Measurements from ENCODE around the gene HRC. TPM values are rescaled to one million over a fixed set of nuclear protein-coding genes. Genes with fewer than 3 reads are reported as not detected.
A peak's percentile ranks its signal among the peaks of the same experiment; 100 is the strongest.
"Not testable (repeated sequence)": the region's sequence is repeated elsewhere in the genome, so short reads cannot be mapped to it uniquely, and the experiment has no call there.

HRC gene
- total RNA-seq, 2 experiments from 2014 or later = not detected

GRCh38 chr19:49125025-49125731 is 30.0 kb downstream of the HRC start:
- no peak for DNase-seq
- Mint-ChIP-seq H3K27ac (no peak overlapping the region), H3K36me3 (no peaks in the 10 kb centered on the region), H3K4me1 (peaks cover 17% of the 10 kb centered on the region), H3K4me3 (no peak overlapping the region), H3K27me3 (peaks cover 20% of the 10 kb centered on the region), H3K9me3 (ENCODE audit: low read depth) (no peaks in the 10 kb centered on the region)
- CTCF ChIA-PET = interaction anchor here (1.8 kb wide), 1 partner anchor 11 kb away, joined by 9 read pairs; the partner anchor contains the start of gene LIN7B
- ATAC-seq = no peak

GRCh38 chr19:49123285-49123684 is 31.9 kb downstream of the HRC start:
- H3K27me3 Mint-ChIP-seq = peaks cover 23% of the 10 kb centered on the region
- CTCF ChIA-PET = interaction anchor here (0.6 to 1.2 kb wide), 2 partner anchors 9 to 25 kb away, joined by 3 to 4 read pairs; partner anchors contain the start of gene LIN7B
- H3K4me1 Mint-ChIP-seq = peaks cover 15% of the 10 kb centered on the region
- H3K9me3 Mint-ChIP-seq (ENCODE audit: low read depth); DNase-seq; ATAC-seq; H3K36me3 Mint-ChIP-seq; H3K4me3 Mint-ChIP-seq; H3K27ac Mint-ChIP-seq: not testable (repeated sequence)

- CTCF ChIA-PET = interaction anchor here (0.7 kb wide), 1 partner anchor 24 kb away, joined by 4 read pairs; no protein-coding TSS in a partner anchor
- not testable (repeated sequence) for ATAC-seq; H3K9me3 Mint-ChIP-seq (ENCODE audit: low read depth); H3K27ac Mint-ChIP-seq; H3K4me3 Mint-ChIP-seq; DNase-seq; H3K36me3 Mint-ChIP-seq
- Mint-ChIP-seq H3K4me1 (peaks cover 21% of the 10 kb centered on the region), H3K27me3 (peaks cover 23% of the 10 kb centered on the region)
Measured at GRCh38 chr19:49121841-49122240, 33.4 kb downstream of the HRC start.

GRCh38 chr19:49120868-49121267 is 34.3 kb downstream of the HRC start:
- H3K27ac Mint-ChIP-seq = no peak overlapping the region
- peak overlapping the region; percentile 7 for H3K4me3 Mint-ChIP-seq

DNA sequence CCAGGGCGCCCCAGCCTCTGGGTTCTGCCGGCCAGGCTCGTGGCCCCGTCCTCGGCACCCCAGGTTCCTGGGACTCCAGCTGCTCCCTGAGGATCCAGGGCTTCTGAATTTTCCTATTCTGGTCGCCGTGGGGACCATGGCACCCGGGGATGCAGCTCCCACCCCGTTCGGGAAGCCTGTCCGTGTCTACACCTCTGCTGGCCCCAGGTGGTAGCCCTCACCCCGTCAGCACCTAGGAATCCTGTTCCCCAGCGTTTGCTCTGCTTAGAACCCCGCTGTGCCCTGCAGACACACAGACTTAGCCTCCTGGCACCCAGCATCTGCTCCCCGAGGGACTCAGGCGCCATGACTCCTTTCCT is 34.9 kb downstream of the HRC start:
- no peak overlapping the region for H3K27ac Mint-ChIP-seq
- CTCF ChIA-PET = interaction anchor here (0.6 to 1.8 kb wide), 5 partner anchors 9 to 78 kb away, joined by 3 to 5 read pairs (median 4); no protein-coding TSS in a partner anchor
- H3K4me1 Mint-ChIP-seq = peaks cover 21% of the 10 kb centered on the region
- H3K27me3 Mint-ChIP-seq = peaks cover 23% of the 10 kb centered on the region
- ATAC-seq = no peak
- H3K36me3 Mint-ChIP-seq = no peaks in the 10 kb centered on the region
- peak overlapping the region; percentile 7 for H3K4me3 Mint-ChIP-seq
- no peaks in the 10 kb centered on the region for H3K9me3 Mint-ChIP-seq (ENCODE audit: low read depth)
- no peak for DNase-seq

More at GRCh38 chr19:49120868-49121267, 34.3 kb downstream of the HRC start:
- H3K27me3 Mint-ChIP-seq = peaks cover 23% of the 10 kb centered on the region
- peaks cover 21% of the 10 kb centered on the region for H3K4me1 Mint-ChIP-seq
- no peaks in the 10 kb centered on the region for H3K9me3 Mint-ChIP-seq (ENCODE audit: low read depth)
- ATAC-seq (no peak), DNase-seq (no peak)
- H3K36me3 Mint-ChIP-seq = no peaks in the 10 kb centered on the region
- CTCF ChIA-PET = interaction anchor here (1.8 kb wide), 1 partner anchor 78 kb away, joined by 5 read pairs; no protein-coding TSS in a partner anchor

- DNase-seq (no peak), ATAC-seq (no peak)
- no peaks in the 10 kb centered on the region for H3K9me3 Mint-ChIP-seq (ENCODE audit: low read depth)
- peak within 1 kb of the TSS; percentile 73 for H3K4me3 Mint-ChIP-seq
- CTCF ChIA-PET = interaction anchor here (0.6 to 1.8 kb wide), 5 partner anchors 9 to 79 kb away, joined by 3 to 5 read pairs (median 4); no protein-coding TSS in a partner anchor
- peaks cover 25% of the 10 kb centered on the region for H3K4me1 Mint-ChIP-seq
- peak within 1 kb of the TSS; percentile 81 for H3K27ac Mint-ChIP-seq
- H3K36me3 Mint-ChIP-seq = no peaks in the 10 kb centered on the region
- H3K27me3 Mint-ChIP-seq = peaks cover 23% of the 10 kb centered on the region
Measured at GRCh38 chr19:49119411-49120324, 35.5 kb downstream of the HRC start, which contains the start of gene PPFIA3. Gene PPFIA3, plus strand, starts transcription at chr19:49119544. Its CDS starts 8,330 bp downstream, at chr19:49127874.

- no peaks in the 10 kb centered on the region for H3K9me3 Mint-ChIP-seq (ENCODE audit: low read depth)
- ATAC-seq = peak; percentile 82
- H3K36me3 Mint-ChIP-seq = no peaks in the 10 kb centered on the region
- CTCF ChIA-PET = interaction anchor here (0.7 to 6.9 kb wide), 5 partner anchors 10 to 80 kb away, joined by 3 to 63 read pairs (median 5); no protein-coding TSS in a partner anchor
- H3K27me3 Mint-ChIP-seq = peaks cover 22% of the 10 kb centered on the region
- DNase-seq = peak; percentile 95
- peak within 1 kb of the TSS; percentile 73 for H3K4me3 Mint-ChIP-seq
- peak within 1 kb of the TSS; percentile 81 for H3K27ac Mint-ChIP-seq
- peaks cover 28% of the 10 kb centered on the region for H3K4me1 Mint-ChIP-seq
Measured at GRCh38 chr19:49118565-49119410, 36.4 kb downstream of the HRC start, which contains the start of gene C19orf73. Gene C19orf73, minus strand, starts transcription at chr19:49119143. Its CDS starts 121 bp downstream, at chr19:49119022.

- CTCF ChIA-PET = interaction anchor here (0.7 to 6.9 kb wide), 8 partner anchors 10 to 147 kb away, joined by 3 to 63 read pairs (median 5); no protein-coding TSS in a partner anchor
- Mint-ChIP-seq H3K27ac (peak overlapping the region; percentile 81), H3K27me3 (peaks cover 20% of the 10 kb centered on the region), H3K4me3 (peak overlapping the region; percentile 73), H3K4me1 (peaks cover 30% of the 10 kb centered on the region), H3K9me3 (ENCODE audit: low read depth) (no peaks in the 10 kb centered on the region), H3K36me3 (no peaks in the 10 kb centered on the region)
- ATAC-seq (no peak), DNase-seq (no peak)
Measured at GRCh38 chr19:49117677-49118564, 37.3 kb downstream of the HRC start.

DNA sequence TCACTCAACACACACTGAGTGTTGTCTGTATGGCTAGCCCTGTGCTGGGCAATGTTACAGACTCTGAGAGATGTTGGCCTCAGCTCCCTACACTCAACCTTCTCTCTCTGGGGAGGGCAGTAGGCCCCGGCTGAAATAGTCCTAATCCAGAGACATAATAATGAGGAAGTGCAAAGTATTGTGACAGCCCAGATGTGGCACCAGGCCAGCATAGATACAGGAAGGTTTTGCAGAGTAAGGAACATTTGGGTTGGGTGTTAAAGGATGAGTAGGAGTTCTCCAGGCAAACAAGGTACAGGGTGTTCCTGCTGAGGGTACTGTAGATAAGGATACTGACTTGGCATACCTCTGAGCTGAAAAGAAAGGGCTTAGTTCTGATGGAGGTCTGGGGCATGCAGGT is 38.7 kb downstream of the HRC start:
- H3K4me3 Mint-ChIP-seq = no peak overlapping the region
- CTCF ChIA-PET = interaction anchor here (1.5 to 6.9 kb wide), 4 partner anchors 12 to 146 kb away, joined by 3 to 63 read pairs (median 6); no protein-coding TSS in a partner anchor
- no peak overlapping the region for H3K27ac Mint-ChIP-seq

GRCh38 chr19:49114630-49115363 is 40.4 kb downstream of the HRC start:
- Mint-ChIP-seq H3K4me3 (peak overlapping the region; percentile 69), H3K27ac (no peak overlapping the region), H3K4me1 (peaks cover 23% of the 10 kb centered on the region), H3K9me3 (ENCODE audit: low read depth) (no peaks in the 10 kb centered on the region), H3K27me3 (peaks cover under 1% of the 10 kb centered on the region), H3K36me3 (no peaks in the 10 kb centered on the region)
- DNase-seq (peak; percentile 54), ATAC-seq (no peak)
- CTCF ChIA-PET = interaction anchor here (0.6 to 6.9 kb wide), 23 partner anchors 9 to 462 kb away, joined by 3 to 63 read pairs (median 7); partner anchors contain the start of genes BAX and RUVBL2

More for the DNA sequence above, 38.7 kb downstream of the HRC start:
- ATAC-seq (no peak), DNase-seq (no peak)
- H3K36me3 Mint-ChIP-seq = no peaks in the 10 kb centered on the region
- peaks cover 14% of the 10 kb centered on the region for H3K27me3 Mint-ChIP-seq
- no peaks in the 10 kb centered on the region for H3K9me3 Mint-ChIP-seq (ENCODE audit: low read depth)
- peaks cover 30% of the 10 kb centered on the region for H3K4me1 Mint-ChIP-seq

All from activated CD8-positive, alpha-beta memory T cell treated with anti-CD3 and anti-CD28 coated beads, Interleukin-2, amount 10 ng/mL, durations not matched to agents 7 days and 5 days (primary cell).